Gastrocnemius medialis (tissue), 4 donors: ENCODE data around the gene PRDX6. TPM values are rescaled to one million over a fixed set of nuclear protein-coding genes. Genes with fewer than 3 reads are reported as not detected.

Source experiments
- ATAC-seq, 2 donors: fragments of 150-250 bp; one replicate each; pipeline ENCODE4 v1.9.1; 2016
- DNase-seq, 2 donors: peaks; one replicate each; pipeline ENCODE4 v3.0.0-alpha.2; 2019
- H3K27ac ChIP-seq, 4 donors: fragments of 200-600 bp; sonication (generic); 1 replicate in 1 of 4; 2 replicates in 3 of 4; pipeline ENCODE4 v1.5.1; 2016 to 2018; ENCODE audit warnings: mild to moderate bottlenecking in 2 of 4, moderate library complexity in 1 of 4
- H3K27me3 ChIP-seq, 3 donors: fragments of 200-600 bp; sonication (generic) in 2 of 3; 1 replicate in 1 of 3; 2 replicates in 2 of 3; pipeline versions ENCODE4 v1.5.1 to v1.6.0; 2016 to 2019; ENCODE audit warnings: mild to moderate bottlenecking in 1 of 3, moderate library complexity in 1 of 3
- H3K36me3 ChIP-seq, 2 donors: fragments of 200-600 bp; sonication (generic) in 1 of 2; one replicate each; pipeline ENCODE4 v1.5.1; 2017 to 2018
- H3K4me1 ChIP-seq, 2 donors: fragments of 200-600 bp; sonication (generic) in 1 of 2; one replicate each; pipeline ENCODE4 v1.5.1; 2016 to 2017; ENCODE audit warnings: mild to moderate bottlenecking in 2 of 2
- H3K4me3 ChIP-seq, 4 donors: fragments of 200-600 bp; sonication (generic) in 3 of 4; 1 replicate in 1 of 4; 2 replicates in 3 of 4; pipeline ENCODE4 v1.5.1; 2016 to 2019; ENCODE audit warnings: mild to moderate bottlenecking in 2 of 4
- H3K9me3 ChIP-seq, 3 donors: fragments of 200-600 bp; sonication (generic) in 2 of 3; 1 replicate in 1 of 3; 2 replicates in 2 of 3; pipeline ENCODE4 v1.5.1; 2016 to 2019
- CTCF ChIP-seq, 5 experiments: fragments of 450-650 bp in 3 of 5; fragments of 200-600 bp in 2 of 5; sonication (generic) in 2 of 5; IDR thresholded peaks in 4 of 5; conservative IDR thresholded peaks in 1 of 5; 1 replicate in 4 of 5; 2 replicates in 1 of 5; pipeline ENCODE4 v1.5.1; 2016 to 2019; ENCODE audit warnings: antibody characterized with exemption in 5 of 5, mild to moderate bottlenecking in 3 of 5, moderate library complexity in 3 of 5
- POLR2A ChIP-seq, 2 donors: fragments of 450-650 bp; IDR thresholded peaks; one replicate each; pipeline ENCODE4 v1.6.1; 2017; ENCODE audit warnings: antibody characterized with exemption in 2 of 2, mild to moderate bottlenecking in 2 of 2, moderate library complexity in 2 of 2
- in situ Hi-C, 4 donors: fragments of 200-750 bp; cut with MboI; loops; one replicate each; pipeline versions ENCODE4 v1.15.0 to v1.8.0; 2017; ENCODE audit warnings: low sequenced_read_pairs in 4 of 4
- intact Hi-C: fragments of 100-400 bp; cut with DNase I; formaldehyde crosslinking; loops from one replicate; pipeline ENCODE4 v1.15.1; 2023; ENCODE audit warnings: low total_unique reads
- total RNA-seq, 4 donors: library from RNA; depleted of rRNA; stranded (reverse); fragments of >200 nt; gene quantifications; one replicate each; pipeline versions ENCODE4 v1.1.0 to v1.2.3, GENCODE V29; 2016

The PRDX6 gene
- total RNA-seq, 4 donors from 2014 or later: 493 to 573 (median 554) TPM

DNA sequence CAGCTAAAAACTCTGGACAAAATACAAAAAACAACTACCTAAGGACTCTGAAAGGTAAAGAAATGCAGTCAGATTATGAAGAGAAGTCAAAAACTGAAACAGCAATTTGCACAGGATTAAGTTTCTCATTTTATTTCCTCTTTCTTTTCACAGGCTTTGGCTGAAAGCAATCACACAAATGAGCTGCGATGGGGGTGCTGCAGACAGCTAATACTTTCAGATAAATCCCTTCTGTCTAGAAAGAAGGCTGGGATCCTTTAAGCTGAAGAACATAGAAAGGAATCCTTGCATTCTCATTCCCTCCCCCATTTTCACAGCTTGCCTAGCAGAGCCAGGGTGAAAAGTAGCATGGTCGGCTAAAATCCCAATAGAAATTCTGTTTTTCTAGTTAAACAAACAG lies 32.0 kb upstream of the PRDX6 start:
- no peak for DNase-seq
- H3K27me3 ChIP-seq: no peaks in the 10 kb centered on the region
- intact Hi-C loops: no loop called here
- TF ChIP-seq POLR2A (IDR thresholded peaks at IDR 0.05) (no peak), CTCF (IDR thresholded peaks at IDR 0.05 in 4 of 5, conservative IDR thresholded peaks at IDR 0.05 in 1 of 5) (no peak)
- in situ Hi-C loops: loop anchor here in 2 of 4 donors (25.0 kb wide), 2 partner anchors 367 to 717 kb away; partner anchors contain the start of genes CENPL (in 1 of the 2), DARS2 (in 1 of the 2) and RABGAP1L (in 1 of the 2)
- no peak overlapping the region for H3K4me3 ChIP-seq
- ATAC-seq: no peak
- H3K9me3 ChIP-seq: no peaks in the 10 kb centered on the region
- H3K4me1 ChIP-seq: no peaks in the 10 kb centered on the region
- no peak overlapping the region for H3K27ac ChIP-seq
- H3K36me3 ChIP-seq: peaks cover 0 to 4% of the 10 kb centered on the region in 2 donors

DNA sequence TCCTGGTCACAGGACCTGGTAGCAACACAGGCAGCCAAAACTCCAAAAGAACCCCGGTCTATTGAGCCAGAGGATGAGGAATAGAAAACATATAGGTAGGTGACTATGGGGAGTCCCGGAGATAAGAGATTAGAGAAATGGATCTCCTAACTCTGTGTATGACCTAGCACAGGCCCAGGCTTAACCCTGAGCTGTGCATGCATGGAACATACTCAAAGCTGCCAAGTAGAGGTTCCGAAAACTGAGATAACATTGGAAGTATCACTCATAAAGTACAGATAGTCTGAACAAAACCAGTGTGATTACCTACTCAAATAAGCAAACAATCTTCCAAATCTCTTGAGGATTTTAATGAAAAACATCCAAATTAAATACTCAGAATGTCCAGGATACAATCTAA lies 31.5 kb upstream of the PRDX6 start:
- no peaks in the 10 kb centered on the region for H3K27me3 ChIP-seq
- H3K9me3 ChIP-seq: no peaks in the 10 kb centered on the region
- H3K4me3 ChIP-seq: no peak overlapping the region
- H3K27ac ChIP-seq: no peak overlapping the region
- intact Hi-C loops: no loop called here
- in situ Hi-C loops: loop anchor here in 2 of 4 donors (25.0 kb wide), 2 partner anchors 367 to 717 kb away; partner anchors contain the start of genes CENPL (in 1 of the 2), DARS2 (in 1 of the 2) and RABGAP1L (in 1 of the 2)
- peaks cover 0 to 4% of the 10 kb centered on the region in 2 donors for H3K36me3 ChIP-seq
- ATAC-seq: no peak
- H3K4me1 ChIP-seq: no peaks in the 10 kb centered on the region
- TF ChIP-seq CTCF (IDR thresholded peaks at IDR 0.05 in 4 of 5, conservative IDR thresholded peaks at IDR 0.05 in 1 of 5) (no peak), POLR2A (IDR thresholded peaks at IDR 0.05) (no peak)
- DNase-seq: no peak

DNA sequence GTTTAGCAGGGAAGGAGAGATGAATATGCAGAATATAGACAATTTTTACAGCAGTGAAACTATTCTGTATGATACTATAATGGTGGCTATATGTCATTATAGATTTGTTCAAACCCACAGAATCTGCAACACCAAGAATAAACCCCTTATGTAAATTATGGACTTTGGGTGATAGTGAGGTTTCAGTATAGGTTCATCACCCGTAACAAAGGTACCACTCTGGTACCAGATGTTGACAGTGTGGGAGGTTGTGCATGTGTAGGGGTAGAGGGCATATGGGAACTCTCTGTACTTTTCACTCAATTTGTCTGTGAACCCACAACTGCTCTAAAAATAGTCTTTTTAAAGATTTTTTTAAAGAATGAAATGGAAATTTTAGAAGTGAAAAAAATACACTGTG lies 29.9 kb upstream of the PRDX6 start:
- intact Hi-C loops (no loop called here), in situ Hi-C loops (loop anchor here in 2 of 4 donors (25.0 kb wide), 2 partner anchors 365 to 715 kb away; partner anchors contain the start of genes CENPL (in 1 of the 2), DARS2 (in 1 of the 2) and RABGAP1L (in 1 of the 2))
- Histone ChIP-seq H3K4me3 (no peak overlapping the region), H3K9me3 (no peaks in the 10 kb centered on the region), H3K4me1 (peaks cover 0 to 7% of the 10 kb centered on the region in 2 donors), H3K27me3 (no peaks in the 10 kb centered on the region), H3K36me3 (no peaks in the 10 kb centered on the region), H3K27ac (no peak overlapping the region)
- TF ChIP-seq CTCF (IDR thresholded peaks at IDR 0.05 in 4 of 5, conservative IDR thresholded peaks at IDR 0.05 in 1 of 5) (no peak), POLR2A (IDR thresholded peaks at IDR 0.05) (no peak)
- DNase-seq (no peak), ATAC-seq (no peak)

GRCh38 chr1:173448945-173449344 lies 28.2 kb upstream of the PRDX6 start:
- no peak overlapping the region for H3K27ac ChIP-seq
- intact Hi-C loops: no loop called here
- ATAC-seq (no peak), DNase-seq (no peak)
- H3K4me1 ChIP-seq: peaks cover 0 to 12% of the 10 kb centered on the region in 2 donors
- no peak overlapping the region for H3K4me3 ChIP-seq
- H3K36me3 ChIP-seq: no peaks in the 10 kb centered on the region
- H3K9me3 ChIP-seq: no peaks in the 10 kb centered on the region
- TF ChIP-seq CTCF (IDR thresholded peaks at IDR 0.05 in 4 of 5, conservative IDR thresholded peaks at IDR 0.05 in 1 of 5) (no peak), POLR2A (IDR thresholded peaks at IDR 0.05) (no peak)
- no peaks in the 10 kb centered on the region for H3K27me3 ChIP-seq
- in situ Hi-C loops: loop anchor here in 2 of 4 donors (25.0 kb wide), 2 partner anchors 363 to 713 kb away; partner anchors contain the start of genes CENPL (in 1 of the 2), DARS2 (in 1 of the 2) and RABGAP1L (in 1 of the 2)
